ENCODE results near the gene THNSL1. TPM values are rescaled to one million over a fixed set of nuclear protein-coding genes. Genes with fewer than 3 reads are reported as not detected.

THNSL1 gene
- total and polyA plus RNA-seq, 2 of the 8 experiments (the other 6 are each of a cell fraction or from before 2014, with no cell fraction given), result 1.4 to 3.1 TPM

DNA sequence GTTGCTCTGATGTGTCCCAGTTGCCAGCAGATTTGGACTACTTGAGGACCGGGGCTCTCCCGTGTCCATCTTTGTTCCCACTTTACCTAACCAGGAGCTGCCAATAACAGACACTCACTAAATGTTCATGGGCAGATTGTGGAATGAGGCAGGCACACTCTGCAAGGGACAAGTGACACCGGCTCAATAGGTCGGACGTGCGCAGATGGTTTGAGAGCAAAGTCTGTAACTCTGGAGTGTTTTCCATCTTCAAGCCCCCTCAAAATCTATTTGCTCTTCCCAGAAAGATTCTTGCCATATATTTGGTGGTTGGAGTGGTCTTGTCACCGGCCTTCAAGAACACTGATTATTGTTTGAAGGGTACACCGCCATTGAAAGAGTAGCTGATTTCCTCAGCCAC is 47.2 kb downstream of the THNSL1 start:
- Histone ChIP-seq H3K79me2 (ENCODE audit: control insufficient read depth in 1 of 2, insufficient read depth in 2 of 2, low read length in 2 of 2) (no peaks in the 10 kb centered on the region), H3K4me3 (ENCODE audit: extremely low read depth in 1 of 4, insufficient read depth in 2 of 4, low read depth in 3 of 4, low read length in 4 of 4) (no peak overlapping the region), H3K14ac (ENCODE audit: insufficient read length) (no peak overlapping the region), H4K91ac (replicated peaks; ENCODE audit: insufficient read length, low read length) (no peak overlapping the region), H3K79me1 (ENCODE audit: low read depth, low read length) (no peaks in the 10 kb centered on the region), H2BK120ac (replicated peaks; ENCODE audit: low read depth, low read length) (no peak overlapping the region), H3K4ac (replicated peaks; ENCODE audit: insufficient read length, low read depth, low read length) (no peak overlapping the region), H4K8ac (ENCODE audit: extremely low read depth, insufficient read depth, low read length) (no peak overlapping the region), H3K23ac (ENCODE audit: insufficient read length) (no peak overlapping the region), H2AK5ac (ENCODE audit: low read depth, low read length) (no peak overlapping the region), H4K5ac (ENCODE audit: insufficient read length, low read depth, low read length) (no peak overlapping the region), H3K23me2 (ENCODE audit: low read depth, low read length) (no peaks in the 10 kb centered on the region), H3K27me3 (replicated peaks in 1 of 4; ENCODE audit: control insufficient read depth in 3 of 4, extremely low read depth in 1 of 4, insufficient read depth in 3 of 4, low read length in 3 of 4) (peaks cover 5 to 21% (median 16%) of the 10 kb centered on the region in 4 experiments; a peak in 6 of 7 replicates), H3K18ac (ENCODE audit: extremely low read depth, low read length) (no peak overlapping the region), H2BK20ac (ENCODE audit: low read length) (no peak overlapping the region), H2AFZ (ENCODE audit: low read length) (no peak overlapping the region), H3K4me1 (replicated peaks in 1 of 4; ENCODE audit: control insufficient read depth in 3 of 4, insufficient read depth in 4 of 4, low read length in 3 of 4) (peaks cover 2 to 8% (median 6%) of the 10 kb centered on the region in 4 experiments; a peak in 4 of 7 replicates), H3K4me2 (ENCODE audit: insufficient read depth in 1 of 2, low read depth in 2 of 2, low read length in 2 of 2) (no peak overlapping the region), H4K20me1 (replicated peaks in 1 of 2; ENCODE audit: control insufficient read depth in 1 of 2, insufficient read depth in 2 of 2, low read length in 2 of 2) (no peaks in the 10 kb centered on the region), H2BK5ac (ENCODE audit: low read depth, low read length) (no peak overlapping the region), H2BK15ac (ENCODE audit: low read length) (no peak overlapping the region), H3K36me3 (ENCODE audit: control insufficient read depth in 2 of 4, insufficient read depth in 4 of 4, low read length in 3 of 4) (no peaks in the 10 kb centered on the region), H3K27ac (ENCODE audit: low read depth, low read length) (no peak overlapping the region), H3K56ac (replicated peaks; ENCODE audit: insufficient read length, low read depth, low read length) (no peak overlapping the region), H2BK12ac (ENCODE audit: low read depth, low read length) (no peak overlapping the region), H3K9me3 (ENCODE audit: insufficient read depth in 2 of 2, low read depth in 1 of 2, low read length in 1 of 2) (no peaks in the 10 kb centered on the region), H3K9ac (replicated peaks in 1 of 4; ENCODE audit: extremely low read depth in 1 of 4, low read depth in 3 of 4, low read length in 3 of 4) (no peak overlapping the region)
- CTCF ChIA-PET (ENCODE audit: partially characterized antibody), result interaction anchor here (0.5 to 1.4 kb wide), 2 partner anchors 18 to 427 kb away, joined by 3 read pairs; no protein-coding TSS in a partner anchor
- no peak for FAIRE-seq
- POLR2A ChIA-PET (ENCODE audit: partially characterized antibody), result no interaction called here
- 94% methylated on average over 8 of the region's 8 CpGs; no CpG with 5 or more reads in 1 of the 2 experiments for WGBS, 2 experiments (ENCODE audit: extremely low coverage in 1 of 2, insufficient coverage in 1 of 2, insufficient read length in 1 of 2, insufficient replicate concordance in 2 of 2, low coverage in 1 of 2, low lambda C conversion rate in 2 of 2, missing lambda C conversion rate in 1 of 2)
- DNase-seq (ENCODE audit: low read depth in 1 of 2, low spot score in 2 of 2), result no peak
- TF ChIP-seq SRF (IDR thresholded peaks at IDR 0.05; ENCODE audit: low read depth, low read length) (no peak), CHD2 (IDR thresholded peaks at IDR 0.05; ENCODE audit: low read length) (no peak), HDAC2 (IDR thresholded peaks at IDR 0.05; ENCODE audit: borderline replicate concordance in 1 of 2, low read depth in 2 of 2, low read length in 2 of 2) (no peak), TCF12 (IDR thresholded peaks at IDR 0.05; ENCODE audit: low read depth, low read length) (no peak), CHD1 (IDR thresholded peaks at IDR 0.05; ENCODE audit: low read depth, low read length) (no peak), CBX5 (IDR thresholded peaks at IDR 0.05; ENCODE audit: low read depth, low read length) (no peak), POLR2A (IDR thresholded peaks at IDR 0.05; ENCODE audit: control extremely low read depth in 1 of 2, low read depth in 2 of 2, low read length in 2 of 2) (no peak), BCL11A (IDR thresholded peaks at IDR 0.05; ENCODE audit: low read depth in 2 of 2, low read length in 2 of 2) (no peak), SAP30 (IDR thresholded peaks at IDR 0.05; ENCODE audit: insufficient read depth, insufficient replicate concordance, low read length) (no peak), SP1 (IDR thresholded peaks at IDR 0.05; ENCODE audit: low read depth, low read length) (no peak), EZH2 (IDR thresholded peaks at IDR 0.05; ENCODE audit: low read depth, low read length, severe bottlenecking) (no peak), BRCA1 (IDR thresholded peaks at IDR 0.05; ENCODE audit: low read depth, low read length) (no peak), ASH2L (IDR thresholded peaks at IDR 0.05; ENCODE audit: low read length) (no peak)
- TF ChIP-seq, protein P1, sequence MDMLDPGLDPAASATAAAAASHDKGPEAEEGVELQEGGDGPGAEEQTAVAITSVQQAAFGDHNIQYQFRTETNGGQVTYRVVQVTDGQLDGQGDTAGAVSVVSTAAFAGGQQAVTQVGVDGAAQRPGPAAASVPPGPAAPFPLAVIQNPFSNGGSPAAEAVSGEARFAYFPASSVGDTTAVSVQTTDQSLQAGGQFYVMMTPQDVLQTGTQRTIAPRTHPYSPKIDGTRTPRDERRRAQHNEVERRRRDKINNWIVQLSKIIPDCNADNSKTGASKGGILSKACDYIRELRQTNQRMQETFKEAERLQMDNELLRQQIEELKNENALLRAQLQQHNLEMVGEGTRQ (IDR thresholded peaks at IDR 0.05; ENCODE audit: low read length), result no peak
